GM23338 (cell line): Measurements from ENCODE around the gene NAT8L. TPM values are rescaled to one million over a fixed set of nuclear protein-coding genes. Genes with fewer than 3 reads are reported as not detected.

Experiments
- ATAC-seq: fragments of 200-7000 bp; cut with Tn5 transposase; 3 replicates; pipeline ENCODE4 v1.9.1; 2020
- DNase-seq: peaks from one replicate; pipeline ENCODE4 v3.0.0-alpha.2; 2015; ENCODE audit warnings: low spot score
- H2AFZ ChIP-seq: fragments of 200-600 bp; sonication (generic); 2 replicates; pipeline ENCODE4 v1.8.0; 2016; ENCODE audit warnings: antibody characterized with exemption, mild to moderate bottlenecking, moderate library complexity
- H3F3A ChIP-seq: fragments of 200-600 bp; sonication (generic); replicated peaks from 2 replicates; pipeline ENCODE4 v1.8.0; 2017; ENCODE audit warnings: antibody characterized with exemption, mixed run types, low read depth
- H3K27ac ChIP-seq: fragments of 200-600 bp; sonication (generic); 2 replicates; pipeline ENCODE4 v1.6.1; 2016; ENCODE audit warnings: low read depth
- H3K27me3 ChIP-seq: fragments of 200-600 bp; sonication (generic); 2 replicates; pipeline ENCODE4 v1.8.0; 2016; ENCODE audit warnings: mild to moderate bottlenecking, mixed run types, moderate library complexity; ENCODE audit not compliant: insufficient read depth
- H3K36me3 ChIP-seq: fragments of 200-600 bp; sonication (generic); 2 replicates; pipeline ENCODE4 v1.8.0; 2016; ENCODE audit warnings: mild to moderate bottlenecking; ENCODE audit not compliant: insufficient read depth
- H3K4me1 ChIP-seq: fragments of 200-600 bp; sonication (generic); 2 replicates; pipeline ENCODE4 v1.8.0; 2016; ENCODE audit warnings: mild to moderate bottlenecking, moderate library complexity; ENCODE audit not compliant: insufficient read depth
- H3K4me2 ChIP-seq: fragments of 200-600 bp; sonication (generic); 2 replicates; pipeline ENCODE4 v1.7.1; 2017; ENCODE audit warnings: mixed run types
- H3K4me3 ChIP-seq: fragments of 200-600 bp; sonication (generic); 2 replicates; pipeline ENCODE4 v1.6.1; 2016; ENCODE audit warnings: mixed run types
- H3K79me2 ChIP-seq: fragments of 200-600 bp; sonication (generic); replicated peaks from 2 replicates; pipeline ENCODE4 v1.8.0; 2017; ENCODE audit warnings: mild to moderate bottlenecking; ENCODE audit not compliant: insufficient read depth
- H3K9me2 ChIP-seq: fragments of 200-600 bp; sonication (generic); 2 replicates; pipeline ENCODE4 v1.8.0; 2017; ENCODE audit not compliant: insufficient read depth
- H4K20me1 ChIP-seq: fragments of 200-600 bp; sonication (generic); replicated peaks from 2 replicates; pipeline ENCODE4 v1.8.0; 2017; ENCODE audit warnings: mild to moderate bottlenecking; ENCODE audit not compliant: insufficient read depth
- H3K27ac Mint-ChIP-seq: 2 replicates; pipeline ENCODE4 v1.8.0; 2020; ENCODE audit warnings: inconsistent platforms, mild to moderate bottlenecking, moderate library complexity, mixed read lengths
- H3K27me3 Mint-ChIP-seq: 3 replicates; pipeline ENCODE4 v1.8.0; 2022; ENCODE audit warnings: low read depth, mild to moderate bottlenecking, moderate library complexity, mixed read lengths, inconsistent platforms; ENCODE audit not compliant: insufficient read depth, poor library complexity
- H3K36me3 Mint-ChIP-seq: 3 replicates; pipeline ENCODE4 v1.8.0; 2021; ENCODE audit warnings: low read depth, mild to moderate bottlenecking, inconsistent platforms, moderate library complexity, mixed read lengths
- H3K4me1 Mint-ChIP-seq: 3 replicates; pipeline ENCODE4 v1.8.0; 2020; ENCODE audit warnings: mild to moderate bottlenecking, inconsistent platforms, mixed read lengths
- H3K4me3 Mint-ChIP-seq: 3 replicates; pipeline ENCODE4 v1.8.0; 2021; ENCODE audit warnings: moderate library complexity, mild to moderate bottlenecking, inconsistent platforms, mixed read lengths
- H3K9me3 Mint-ChIP-seq: 3 replicates; pipeline ENCODE4 v1.8.0; 2020; ENCODE audit warnings: moderate library complexity, mild to moderate bottlenecking, inconsistent platforms, mixed read lengths
- CREB1 ChIP-seq: fragments of 250-450 bp; sonication (Bioruptor Pico); IDR thresholded peaks from 2 replicates; pipeline ENCODE4 v1.5.0; 2020; ENCODE audit warnings: low read depth, mild to moderate bottlenecking, moderate library complexity
- CTCF ChIP-seq, 2 experiments: fragments of 200-600 bp in 1 of 2; sonication (generic) in 1 of 2; conservative IDR thresholded peaks; 2 replicates each; pipeline versions ENCODE4 v1.5.1 to v1.6.1; 2016 to 2017; ENCODE audit warnings: antibody characterized with exemption in 2 of 2, low read depth in 2 of 2, mild to moderate bottlenecking in 2 of 2, moderate library complexity in 1 of 2
- ETS1 ChIP-seq: IDR thresholded peaks from 2 replicates; pipeline ENCODE4 v1.6.1; 2016; ENCODE audit warnings: antibody characterized with exemption
- EZH2 ChIP-seq: fragments of 200-600 bp; sonication (generic); IDR thresholded peaks from one replicate; pipeline ENCODE4 v1.8.0; 2017; ENCODE audit warnings: antibody characterized with exemption, mild to moderate bottlenecking, low read depth; ENCODE audit not compliant: unreplicated experiment
- EZH2phosphoT487 ChIP-seq: fragments of 200-600 bp; sonication (generic); IDR thresholded peaks from one replicate; pipeline ENCODE4 v1.8.1; 2018; ENCODE audit warnings: antibody characterized with exemption; ENCODE audit not compliant: unreplicated experiment
- JUNB ChIP-seq: IDR thresholded peaks from one replicate; pipeline ENCODE4 v1.6.1; 2016; ENCODE audit warnings: antibody characterized with exemption; ENCODE audit not compliant: unreplicated experiment
- NANOG ChIP-seq: IDR thresholded peaks from 2 replicates; pipeline ENCODE4 v1.6.1; 2016; ENCODE audit warnings: antibody characterized with exemption, borderline replicate concordance
- POLR2AphosphoS5 ChIP-seq: IDR thresholded peaks from 2 replicates; pipeline ENCODE4 v1.6.1; 2016; ENCODE audit warnings: antibody characterized with exemption, low read depth
- REST ChIP-seq: IDR thresholded peaks from one replicate; pipeline ENCODE4 v1.6.1; 2018; ENCODE audit warnings: antibody characterized with exemption; ENCODE audit not compliant: unreplicated experiment
- STAT1 ChIP-seq: IDR thresholded peaks from one replicate; pipeline ENCODE4 v1.6.1; 2016; ENCODE audit warnings: antibody characterized with exemption; ENCODE audit not compliant: unreplicated experiment
- ZNF114 ChIP-seq: fragments of 250-450 bp; sonication (Bioruptor Pico); IDR thresholded peaks from 2 replicates; pipeline ENCODE4 v1.5.0; 2020; ENCODE audit warnings: mild to moderate bottlenecking, moderate library complexity
- ZNF331 ChIP-seq: fragments of 250-450 bp; sonication (Bioruptor Pico); IDR thresholded peaks from 2 replicates; pipeline ENCODE4 v1.5.0; 2020; ENCODE audit warnings: low read depth, mild to moderate bottlenecking, moderate library complexity
- ZNF462 ChIP-seq: fragments of 250-450 bp; sonication (Bioruptor Pico); IDR thresholded peaks from 2 replicates; pipeline ENCODE4 v1.5.0; 2020; ENCODE audit warnings: mild to moderate bottlenecking, moderate library complexity
- polyA plus RNA-seq: library from polyadenylated mRNA; unstranded; fragments of >200 nt; fragmentation: Nextera tagmentation; extraction: Ambion mirVana; gene quantifications from 2 replicates; pipeline ENCODE4 v1.2.1, GENCODE V29; 2016
- total RNA-seq: library from RNA; depleted of rRNA; stranded (reverse); fragments of >200 nt; shearing (Covaris generic); gene quantifications from 2 replicates; pipeline ENCODE4 v1.2.3, GENCODE V29; 2014

NAT8L gene
- total and polyA plus RNA-seq, 2 experiments from 2014 or later: 1.6 to 9.7 TPM

GRCh38 chr4:2062168-2062807 lies 3.2 kb downstream of the NAT8L start:
- H3K4me3 Mint-ChIP-seq: no peak overlapping the region
- ATAC-seq: no peak

More at GRCh38 chr4:2062168-2062807, 3.2 kb downstream of the NAT8L start:
- H3K4me3 ChIP-seq: no peak overlapping the region
- H3K36me3 ChIP-seq: no peaks in the 10 kb centered on the region
- H3F3A ChIP-seq: 0 out of 2 replicates have a peak, but pooled peaks cover 6% of the 10 kb centered on the region
- DNase-seq: no peak
- H3K4me1 ChIP-seq: no peaks in the 10 kb centered on the region; the same call in 1 of the 2 replicates
- Mint-ChIP-seq H3K4me1 (peaks cover 4% of the 10 kb centered on the region; the same call in 2 of the 3 replicates), H3K27ac (no peak overlapping the region), H3K36me3 (peaks cover 3% of the 10 kb centered on the region; the same call in 1 of the 3 replicates), H3K9me3 (no peaks in the 10 kb centered on the region), H3K27me3 (peaks cover 31% of the 10 kb centered on the region)
- no peak overlapping the region for H3K4me2 ChIP-seq
- H3K27me3 ChIP-seq: peaks cover 38% of the 10 kb centered on the region
- TF ChIP-seq CTCF (conservative IDR thresholded peaks at IDR 0.05; ENCODE audit: low read depth in 2 of 2): no peak
- no peak for TF ChIP-seq ZNF331 (CRISPR knock-in tag)
- no peak for TF ChIP-seq STAT1
- no peak for TF ChIP-seq ZNF462 (CRISPR knock-in tag)
- no peak for TF ChIP-seq JUNB
- TF ChIP-seq POLR2AphosphoS5: no peak
- TF ChIP-seq EZH2: no peak
- no peak for TF ChIP-seq CREB1 (CRISPR knock-in tag)
- no peak for TF ChIP-seq REST
- TF ChIP-seq EZH2phosphoT487: no peak
- no peak for TF ChIP-seq ETS1
- TF ChIP-seq ZNF114: no peak
- no peak for TF ChIP-seq NANOG
- no peaks in the 10 kb centered on the region for H3K79me2 ChIP-seq
- H2AFZ ChIP-seq: no peak overlapping the region
- no peak overlapping the region for H3K27ac ChIP-seq
- no peaks in the 10 kb centered on the region for H3K9me2 ChIP-seq
- H4K20me1 ChIP-seq: no peaks in the 10 kb centered on the region
